HG02970 (cell line): ENCODE measurements around the gene SF3A1.

ENCODE experiments used
- ATAC-seq: cut with Tn5 transposase; IDR thresholded peaks from one replicate; pipeline ENCODE4 v1.9.1; 2021; ENCODE audit warnings: mild to moderate bottlenecking, moderate library complexity, moderate number of reproducible peaks; ENCODE audit not compliant: unreplicated experiment, low FRiP score

The SF3A1 gene

GRCh38 chr22:30326255-30326705 lies 30.4 kb downstream of the SF3A1 start:
- peak; percentile 30 for ATAC-seq

- no peak for ATAC-seq
Measured at GRCh38 chr22:30325724-30326254, 30.9 kb downstream of the SF3A1 start.

- no peak for ATAC-seq
Measured at GRCh38 chr22:30325065-30325720, 31.5 kb downstream of the SF3A1 start.

- ATAC-seq = no peak
Measured at GRCh38 chr22:30324014-30324730, 32.5 kb downstream of the SF3A1 start.

- ATAC-seq = no peak
Measured at GRCh38 chr22:30323246-30323645, 33.4 kb downstream of the SF3A1 start.

- no peak for ATAC-seq
Measured at GRCh38 chr22:30321461-30321860, 35.2 kb downstream of the SF3A1 start.

GRCh38 chr22:30320021-30320556 lies 36.6 kb downstream of the SF3A1 start:
- ATAC-seq = no peak

- ATAC-seq = no peak
Measured at GRCh38 chr22:30318799-30319419, 37.8 kb downstream of the SF3A1 start.

GRCh38 chr22:30317778-30318177 lies 38.9 kb downstream of the SF3A1 start:
- no peak for ATAC-seq

- no peak for ATAC-seq
Measured at GRCh38 chr22:30315962-30316576, 40.6 kb downstream of the SF3A1 start.

GRCh38 chr22:30314915-30315314 lies 41.8 kb downstream of the SF3A1 start:
- no peak for ATAC-seq

- ATAC-seq = no peak
Measured at GRCh38 chr22:30313527-30314363, 42.9 kb downstream of the SF3A1 start.

- no peak for ATAC-seq
Measured at GRCh38 chr22:30312053-30312452, 44.6 kb downstream of the SF3A1 start.

- ATAC-seq = no peak
Measured at GRCh38 chr22:30310881-30311771, 45.6 kb downstream of the SF3A1 start.

- no peak for ATAC-seq
Measured at GRCh38 chr22:30309951-30310741, 46.5 kb downstream of the SF3A1 start.

- ATAC-seq = no peak
Measured at GRCh38 chr22:30308518-30309230, 48.0 kb downstream of the SF3A1 start.

GRCh38 chr22:30308093-30308492 lies 48.6 kb downstream of the SF3A1 start:
- ATAC-seq = no peak
